C4-2B (cell line): ENCODE results near the gene DIPK1C.

Experiments
- H3K27ac ChIP-seq: fragments of 450-650 bp; 2 replicates; pipeline ENCODE4 v1.5.1; 2017
- CTCF ChIP-seq: fragments of 450-650 bp; conservative IDR thresholded peaks from 2 replicates; pipeline ENCODE4 v1.5.1; 2017; ENCODE audit warnings: mild to moderate bottlenecking
- ZFX ChIP-seq: fragments of 450-650 bp; IDR thresholded peaks from 2 replicates; pipeline ENCODE4 v1.6.1; 2017

Gene DIPK1C

GRCh38 chr18:74440808-74441427 is 16.2 kb downstream of the DIPK1C start:
- TF ChIP-seq ZFX (no peak), CTCF (no peak)
- H3K27ac ChIP-seq, result no peak overlapping the region

- TF ChIP-seq ZFX (no peak), CTCF (no peak)
- H3K27ac ChIP-seq, result no peak overlapping the region
These were observed 19.0 kb downstream of the DIPK1C start for GRCh38 chr18:74438091-74438490.

- no peak overlapping the region for H3K27ac ChIP-seq
- no peak for TF ChIP-seq CTCF
- TF ChIP-seq ZFX, result no peak
These were observed 20.8 kb downstream of the DIPK1C start for GRCh38 chr18:74436158-74436769.

- no peak overlapping the region for H3K27ac ChIP-seq
- TF ChIP-seq CTCF (no peak), ZFX (no peak)
These were observed 21.4 kb downstream of the DIPK1C start for GRCh38 chr18:74435740-74436139.

GRCh38 chr18:74434466-74434865 is 22.6 kb downstream of the DIPK1C start:
- TF ChIP-seq ZFX, result no peak
- no peak overlapping the region for H3K27ac ChIP-seq

- no peak for TF ChIP-seq ZFX
- no peak for TF ChIP-seq CTCF
- no peak overlapping the region for H3K27ac ChIP-seq
These were observed 26.1 kb downstream of the DIPK1C start for GRCh38 chr18:74430806-74431571.

- H3K27ac ChIP-seq, result no peak overlapping the region
- no peak for TF ChIP-seq CTCF
- TF ChIP-seq ZFX, result no peak
These were observed 26.9 kb downstream of the DIPK1C start for GRCh38 chr18:74430231-74430630.
